NCI-H187 treated with DMSO at 0.1 percent for 48 hours (cell line): Measurements from ENCODE around the gene RASL10A.

Experiments used
- DNase-seq: peaks from one replicate; lab custom pipeline; 2025; lab: John Stamatoyannopoulos, UW

The RASL10A gene

DNA sequence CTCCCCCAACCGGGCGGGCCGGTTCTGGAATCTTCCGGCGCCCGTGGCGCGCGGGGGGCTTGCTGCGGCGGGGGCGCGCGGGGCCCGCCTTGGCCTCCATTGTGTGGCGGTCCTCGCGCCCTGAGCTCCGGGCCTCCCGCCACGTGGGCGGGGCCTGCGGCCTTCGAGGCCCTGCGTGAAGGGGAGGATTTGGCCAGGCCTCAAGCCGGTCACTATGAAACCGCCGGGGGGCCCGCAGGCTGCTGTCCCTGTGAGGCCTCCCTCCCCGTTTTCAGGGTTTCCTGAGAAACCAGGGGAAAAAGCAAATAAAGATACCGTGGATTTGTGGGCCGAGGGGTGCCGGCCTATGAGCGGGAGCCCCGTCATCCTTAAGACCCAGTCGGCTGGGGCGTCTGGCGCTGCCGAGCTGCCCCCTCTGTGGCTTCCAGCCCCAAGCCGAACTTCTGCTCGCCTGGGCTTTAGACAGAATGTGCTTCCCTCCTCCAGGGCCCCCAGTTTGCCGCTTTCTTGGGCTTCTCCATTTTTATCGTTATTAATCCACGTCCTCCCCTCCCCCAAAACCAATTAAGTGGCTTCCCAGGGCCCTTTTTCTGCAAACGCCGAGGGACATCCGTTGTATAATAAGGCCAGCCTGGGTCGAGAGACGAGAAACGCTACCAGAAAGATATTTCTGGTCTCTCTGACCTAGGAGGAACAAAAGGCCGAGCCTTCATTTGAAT lies 46.8 kb downstream of the RASL10A start:
- no peak for DNase-seq

DNA sequence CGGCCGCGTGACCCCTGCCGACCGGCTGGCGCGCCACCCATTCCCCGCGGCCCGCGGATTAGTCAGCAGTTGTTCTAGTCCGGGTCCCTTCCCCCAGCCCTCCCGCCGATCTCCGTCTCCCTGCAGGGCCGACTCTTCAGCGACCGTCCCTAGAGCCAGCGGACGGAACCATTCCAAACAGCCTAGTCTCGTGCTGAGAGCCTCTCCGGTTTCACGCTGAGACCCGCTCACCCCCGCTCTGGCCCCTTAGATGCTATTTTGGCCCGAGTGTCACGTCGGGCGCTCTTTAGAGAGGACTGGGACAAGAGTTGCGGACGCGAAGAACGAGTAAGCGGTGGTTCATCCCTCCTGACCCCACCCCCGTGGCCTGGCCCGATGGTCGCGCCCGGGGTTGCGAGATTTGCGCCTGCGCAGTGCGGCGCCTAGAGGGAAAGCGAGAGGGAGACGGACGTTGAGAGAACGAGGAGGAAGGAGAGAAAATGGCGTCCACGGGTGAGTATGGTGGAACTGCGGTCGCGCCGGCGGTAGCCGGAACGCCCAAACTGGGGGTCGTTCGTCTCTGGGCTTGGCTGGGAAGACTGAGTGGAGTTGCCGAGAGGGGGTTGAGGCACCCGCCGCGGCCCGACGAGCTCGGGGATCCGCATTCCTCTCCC lies 47.5 kb downstream of the RASL10A start, which contains the start of the genes EWSR1 and RHBDD3:
EWSR1 (plus strand) TSS at position 411 of the 653 bp plus-strand sequence; CDS start at position 480, 69 bp downstream.
RHBDD3 (minus strand) TSS at position 124 of the 653 bp plus-strand sequence. CDS start 2,355 bp downstream, outside the sequence.
- peak; percentile 44 for DNase-seq

DNA sequence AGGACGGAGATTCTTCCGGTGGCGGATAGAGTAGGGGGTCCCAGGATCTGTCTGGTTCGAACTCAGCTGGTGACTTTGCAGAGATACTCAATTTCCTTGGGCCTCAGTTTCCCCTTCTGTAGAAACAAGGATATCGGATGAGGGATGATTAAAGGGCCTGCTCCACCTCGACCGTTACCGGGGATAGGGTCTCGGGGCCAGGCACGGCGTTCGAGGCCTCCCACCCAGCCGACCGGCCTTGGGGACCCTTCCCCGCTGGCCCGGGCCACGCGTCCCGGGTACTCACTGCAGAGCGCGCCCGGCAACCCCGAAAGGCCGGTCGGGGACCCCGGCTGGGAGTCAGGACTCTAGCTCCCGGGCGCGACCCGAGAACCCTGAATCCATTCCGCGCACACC lies 48.0 kb downstream of the RASL10A start:
- DNase-seq, result no peak

DNA sequence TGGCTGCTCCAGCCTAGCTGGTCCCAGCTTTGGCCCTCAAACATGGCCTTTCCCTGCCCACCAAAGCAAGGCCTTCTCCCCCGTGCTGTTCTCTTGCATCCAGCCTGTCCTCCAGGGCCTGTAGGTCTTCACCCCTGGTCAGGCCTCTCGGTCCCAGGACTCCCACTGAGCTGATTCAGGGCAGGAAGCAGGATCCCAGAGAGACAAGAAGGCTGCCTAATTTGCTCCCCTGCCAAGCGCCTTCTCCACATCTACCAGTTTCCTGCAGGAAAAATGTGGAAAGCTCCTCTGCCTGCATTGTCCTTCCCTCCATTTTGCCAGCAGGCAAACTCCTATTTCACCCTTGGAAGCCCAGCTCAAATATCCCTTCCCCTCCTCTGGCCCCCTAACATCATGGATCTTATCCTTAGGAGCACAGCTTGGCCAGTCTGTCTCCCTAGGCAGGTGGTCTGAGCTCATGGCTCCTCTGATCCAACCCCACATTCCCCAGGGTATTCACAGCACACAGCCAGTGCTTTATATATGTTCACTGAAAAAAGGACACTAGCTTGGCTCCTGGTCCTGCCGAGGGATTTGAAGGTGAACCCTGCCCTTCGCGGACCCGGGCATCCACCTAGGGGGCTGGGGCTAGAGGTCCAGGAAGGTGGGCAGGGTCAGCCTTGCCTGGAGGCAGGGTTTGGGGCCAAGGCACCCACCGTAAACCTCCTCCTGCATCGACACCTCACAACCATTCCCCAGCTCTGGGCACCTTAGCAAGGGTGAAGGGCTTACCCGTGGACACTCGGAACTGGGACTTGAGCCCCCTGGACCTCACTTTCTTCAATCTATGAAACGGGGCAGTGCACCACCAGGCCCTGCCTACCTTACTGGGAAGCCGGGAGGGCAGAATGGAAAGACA lies 48.7 kb downstream of the RASL10A start:
- no peak for DNase-seq

DNA sequence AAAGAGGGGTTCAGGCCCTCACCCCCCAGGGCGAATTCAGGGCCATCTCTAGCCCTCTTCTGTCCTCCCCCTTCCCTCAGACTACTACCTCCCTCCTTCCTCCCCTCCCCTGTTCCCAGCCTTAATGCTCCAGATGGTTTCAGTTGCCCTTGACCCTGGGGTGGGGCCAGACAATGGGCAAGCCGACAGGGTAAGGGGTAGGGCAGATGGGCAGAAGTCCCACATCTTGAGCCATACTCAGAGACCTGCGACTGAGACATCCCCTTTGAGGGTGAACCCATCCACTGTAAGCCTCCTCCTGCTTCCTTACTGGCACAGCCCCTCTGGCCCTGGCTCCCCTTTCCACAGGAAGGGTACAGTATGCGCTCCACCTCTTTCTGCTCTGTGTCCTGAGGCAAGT lies 49.6 kb downstream of the RASL10A start:
- no peak for DNase-seq

DNA sequence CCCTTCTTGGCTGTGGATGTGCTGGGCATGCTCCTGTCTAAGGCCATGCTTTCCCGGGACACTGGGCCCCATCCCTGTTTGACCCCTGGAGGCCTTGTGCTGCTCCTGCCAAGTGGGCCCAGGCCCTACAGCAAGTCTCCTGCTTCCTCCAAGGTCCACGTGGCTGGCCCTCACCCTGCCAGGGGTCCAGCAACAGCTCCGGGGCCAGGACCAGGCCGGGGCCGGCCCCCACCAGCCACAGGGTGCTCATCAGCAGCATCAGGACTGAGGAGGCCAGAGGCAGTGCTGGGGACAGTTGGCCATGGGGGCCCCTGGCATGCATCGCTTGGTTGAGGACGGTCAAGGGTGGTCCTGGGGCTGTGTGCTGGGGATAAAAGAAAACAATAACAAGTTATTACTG lies 50.2 kb downstream of the RASL10A start:
- DNase-seq, result no peak

DNA sequence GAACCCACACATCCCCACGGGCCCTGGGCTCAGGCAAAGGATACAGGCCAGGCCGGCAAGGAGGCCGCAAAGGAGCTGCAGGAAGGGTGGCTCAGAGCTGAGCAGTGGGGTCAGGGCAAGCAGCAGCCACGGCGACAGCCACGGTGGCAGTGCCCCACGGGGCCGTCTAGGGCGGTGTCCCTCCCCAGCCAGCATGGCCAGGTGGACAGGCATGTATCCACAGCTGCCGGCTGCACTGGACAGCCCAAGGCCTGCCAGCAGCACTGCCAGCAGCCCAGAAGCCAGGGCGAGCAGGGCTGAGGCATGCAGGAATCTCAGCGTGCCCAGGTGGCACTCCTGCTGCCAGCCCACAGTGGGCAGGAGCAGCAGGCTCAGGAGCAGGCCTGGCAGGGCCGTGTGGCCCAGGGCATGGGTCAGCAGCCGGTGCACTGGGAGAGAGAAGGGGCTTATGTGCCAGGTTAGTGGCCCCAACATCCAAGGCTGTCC lies 51.7 kb downstream of the RASL10A start:
- no peak for DNase-seq
